IMR-90 (cell line): ENCODE data around the gene PGPEP1. TPM values are rescaled to one million over a fixed set of nuclear protein-coding genes. Genes with fewer than 3 reads are reported as not detected.

Experiments used
- ATAC-seq: fragments of 200-7000 bp; cut with Tn5 transposase; 2 replicates; pipeline ENCODE4 v1.9.1; 2020; ENCODE audit warnings: low read depth, mild to moderate bottlenecking, moderate library complexity
- BruUV-seq: library from RNA; stranded (reverse); fragments of 400-500 nt; replicated peaks from 2 replicates; lab custom pipeline; 2021; lab: Mats Ljungman, UMichigan
- CTCF ChIA-PET: fragments of 300-600 bp; formaldehyde crosslinking; extraction: SDS; loops from one replicate; lab custom pipeline; 2021; ENCODE audit warnings: antibody characterized with exemption; lab: Yijun Ruan, JAX
- POLR2A ChIA-PET: fragments of 300-600 bp; sonication (Branson Sonifier 250); formaldehyde crosslinking; loops from one replicate; lab custom pipeline; 2022; ENCODE audit warnings: antibody characterized with exemption; ENCODE audit not compliant: unreplicated experiment; lab: Charles Lee
- DNase-seq: peaks from one replicate; pipeline ENCODE4 v3.0.0; 2013
- H2AFZ ChIP-seq: replicated peaks from 2 replicates; pipeline ENCODE3; 2013; ENCODE audit warnings: low read length, mild to moderate bottlenecking; ENCODE audit not compliant: poor library complexity
- H2AK5ac ChIP-seq: 2 replicates; pipeline ENCODE4 v1.6.1; 2013; ENCODE audit warnings: low read depth, low read length, inconsistent platforms
- H2AK9ac ChIP-seq: replicated peaks from 2 replicates; pipeline ENCODE3; 2013; ENCODE audit warnings: mild to moderate bottlenecking, low read depth, low read length, moderate library complexity; ENCODE audit not compliant: poor library complexity
- H2BK120ac ChIP-seq: 2 replicates; pipeline ENCODE4 v1.6.1; 2013; ENCODE audit warnings: low read depth, low read length, inconsistent platforms
- H2BK15ac ChIP-seq: 3 replicates; pipeline ENCODE4 v1.6.1; 2013; ENCODE audit warnings: low read depth, low read length, inconsistent platforms
- H2BK20ac ChIP-seq: 2 replicates; pipeline ENCODE4 v1.6.1; 2013; ENCODE audit warnings: low read depth, mild to moderate bottlenecking, inconsistent platforms, low read length, moderate library complexity
- H2BK5ac ChIP-seq: 2 replicates; pipeline ENCODE4 v1.6.1; 2013; ENCODE audit warnings: mild to moderate bottlenecking, low read depth, low read length, inconsistent platforms; ENCODE audit not compliant: poor library complexity, severe bottlenecking
- H3K14ac ChIP-seq: replicated peaks from 2 replicates; pipeline ENCODE4 v1.6.1; 2013; ENCODE audit warnings: low read depth, low read length, inconsistent platforms
- H3K18ac ChIP-seq: 2 replicates; pipeline ENCODE4 v1.6.1; 2013; ENCODE audit warnings: low read depth, low read length, control low read depth
- H3K23ac ChIP-seq: 2 replicates; pipeline ENCODE4 v1.6.1; 2013; ENCODE audit warnings: low read depth, low read length, inconsistent platforms
- H3K27ac ChIP-seq: 2 replicates; pipeline ENCODE4 v1.5.1; 2013; ENCODE audit warnings: mild to moderate bottlenecking, control low read depth, low read length; ENCODE audit not compliant: insufficient read depth
- H3K27me3 ChIP-seq: 2 replicates; pipeline ENCODE4 v1.6.1; 2013; ENCODE audit warnings: low read length; ENCODE audit not compliant: control insufficient read depth, insufficient read depth
- H3K36me3 ChIP-seq: 2 replicates; pipeline ENCODE4 v1.6.1; 2013; ENCODE audit warnings: low read length, mixed read lengths; ENCODE audit not compliant: control insufficient read depth, insufficient read depth
- H3K4ac ChIP-seq: 2 replicates; pipeline ENCODE4 v1.6.1; 2013; ENCODE audit warnings: low read depth, low read length, inconsistent platforms
- H3K4me1 ChIP-seq: 2 replicates; pipeline ENCODE4 v1.6.1; 2013; ENCODE audit warnings: low read length, mixed read lengths; ENCODE audit not compliant: control insufficient read depth, insufficient read depth
- H3K4me2 ChIP-seq: 2 replicates; pipeline ENCODE4 v1.6.1; 2013; ENCODE audit warnings: low read depth, mild to moderate bottlenecking, control low read depth, low read length, moderate library complexity
- H3K4me3 ChIP-seq: 2 replicates; pipeline ENCODE4 v1.5.1; 2013; ENCODE audit warnings: low read depth, mild to moderate bottlenecking, control low read depth, low read length, moderate library complexity; ENCODE audit not compliant: insufficient read depth
- H3K56ac ChIP-seq: 2 replicates; pipeline ENCODE4 v1.6.1; 2013; ENCODE audit warnings: low read length, inconsistent platforms; ENCODE audit not compliant: insufficient read depth; ENCODE audit errors: extremely low read depth
- H3K79me1 ChIP-seq, 2 experiments: 2 replicates each; pipeline ENCODE4 v1.6.1; 2013; ENCODE audit warnings: low read length in 2 of 2, inconsistent platforms in 1 of 2, low read depth in 1 of 2
- H3K9ac ChIP-seq: 2 replicates; pipeline ENCODE4 v1.6.1; 2013; ENCODE audit warnings: low read depth, low read length, control low read depth
- H3K9me1 ChIP-seq: 2 replicates; pipeline ENCODE4 v1.6.1; 2013; ENCODE audit warnings: low read length, inconsistent platforms; ENCODE audit not compliant: insufficient read depth
- H3K9me3 ChIP-seq: 2 replicates; pipeline ENCODE4 v1.6.1; 2013; ENCODE audit warnings: low read length; ENCODE audit not compliant: control insufficient read depth, insufficient read depth
- H4K20me1 ChIP-seq: 2 replicates; pipeline ENCODE4 v1.6.1; 2013; ENCODE audit warnings: low read length, inconsistent platforms; ENCODE audit not compliant: insufficient read depth
- H4K5ac ChIP-seq: 2 replicates; pipeline ENCODE4 v1.6.1; 2013; ENCODE audit warnings: mild to moderate bottlenecking, low read depth, low read length, control low read depth
- H4K8ac ChIP-seq, 2 experiments: 2 replicates each; pipeline ENCODE4 v1.6.1; 2013; ENCODE audit warnings: low read depth in 2 of 2, low read length in 2 of 2, control low read depth in 1 of 2, inconsistent platforms in 1 of 2
- H4K91ac ChIP-seq: 2 replicates; pipeline ENCODE4 v1.6.1; 2013; ENCODE audit warnings: low read depth, low read length, inconsistent platforms; ENCODE audit not compliant: insufficient read depth
- BHLHE40 ChIP-seq: fragments of 150-350 bp; IDR thresholded peaks from 2 replicates; pipeline ENCODE4 v1.6.1; 2016; ENCODE audit warnings: mild to moderate bottlenecking, low read depth, low read length
- CHD1 ChIP-seq: IDR thresholded peaks from 2 replicates; pipeline ENCODE4 v1.6.1; 2012; ENCODE audit warnings: low read depth, low read length, improper control_type of control experiment
- CTCF ChIP-seq: conservative IDR thresholded peaks from 2 replicates; pipeline ENCODE4 v1.5.1; 2012; ENCODE audit warnings: mild to moderate bottlenecking, low read depth, low read length, improper control_type of control experiment
- ELK1 ChIP-seq: fragments of 150-350 bp; IDR thresholded peaks from 2 replicates; pipeline ENCODE4 v1.6.1; 2016; ENCODE audit warnings: low read depth, mild to moderate bottlenecking, low read length, moderate library complexity, borderline replicate concordance
- MAFK ChIP-seq: IDR thresholded peaks from 2 replicates; pipeline ENCODE4 v1.6.1; 2012; ENCODE audit warnings: low read depth, low read length, improper control_type of control experiment
- MXI1 ChIP-seq: IDR thresholded peaks from 2 replicates; pipeline ENCODE4 v1.6.1; 2012; ENCODE audit warnings: low read depth, mild to moderate bottlenecking, low read length, moderate library complexity, borderline replicate concordance
- NFE2L2 ChIP-seq: fragments of 150-350 bp; IDR thresholded peaks from 2 replicates; pipeline ENCODE4 v1.6.1; 2016; ENCODE audit warnings: low read depth, mild to moderate bottlenecking, low read length
- RAD21 ChIP-seq: IDR thresholded peaks from 2 replicates; pipeline ENCODE4 v1.6.1; 2012; ENCODE audit warnings: low read length, improper control_type of control experiment
- RCOR1 ChIP-seq: IDR thresholded peaks from 2 replicates; pipeline ENCODE4 v1.6.1; 2012; ENCODE audit warnings: mild to moderate bottlenecking, low read length, improper control_type of control experiment; ENCODE audit not compliant: insufficient replicate concordance
- SMC3 ChIP-seq: fragments of 150-350 bp; IDR thresholded peaks from 2 replicates; pipeline ENCODE4 v1.6.1; 2016; ENCODE audit warnings: low read depth, mild to moderate bottlenecking, antibody characterized with exemption, low read length, moderate library complexity
- USF2 ChIP-seq: fragments of 150-350 bp; IDR thresholded peaks from 2 replicates; pipeline ENCODE4 v1.6.1; 2017; ENCODE audit warnings: mild to moderate bottlenecking, antibody characterized with exemption, low read length, low read depth
- WGBS, 2 experiments: methylation state at CpG; one replicate each; pipeline versions ENCODE4 v1.1.5 to v1.1.7; 2013; ENCODE audit warnings: missing lambda C conversion rate in 2 of 2; ENCODE audit not compliant: insufficient read length in 1 of 2; ENCODE audit errors: extremely low coverage in 2 of 2; 5-methylcytosine and 5-hydroxymethylcytosine counted together
- dilution Hi-C: fragments of 300-500 bp; cut with HindIII; formaldehyde crosslinking; loops from one replicate; pipeline ENCODE4 v1.14.3; 2018; ENCODE audit warnings: low sequenced_read_pairs; ENCODE audit not compliant: unreplicated experiment
- in situ Hi-C: fragments of 300-500 bp; cut with MboI; formaldehyde crosslinking; loops from 3 replicates; pipeline ENCODE4 v1.14.3; 2019; ENCODE audit warnings: low sequenced_read_pairs, inconsistent platforms, mixed read lengths
- intact Hi-C: fragments of 100-400 bp; cut with micrococcal nuclease; formaldehyde crosslinking; loops from 2 replicates; pipeline ENCODE4 v1.10.0; 2022
- polyA plus RNA-seq, 3 experiments: library from polyadenylated mRNA; depleted of rRNA; stranded (reverse); fragments of >200 nt; gene quantifications; 2 replicates each; pipeline ENCODE4 v1.2.3, GENCODE V29; 2012; ENCODE audit warnings: low replicate concordance in 1 of 3
- total RNA-seq: library from RNA; depleted of rRNA; stranded (reverse); fragments of >200 nt; gene quantifications from 2 replicates; pipeline ENCODE4 v1.2.3, GENCODE V29; 2012

PGPEP1 gene
- total and polyA plus RNA-seq, 2 of the 4 experiments (the other 2 are of a cell fraction) = 11.8 to 14.3 TPM

- no peak for TF ChIP-seq BHLHE40
These were observed 49.9 kb downstream of the PGPEP1 start (continued) for GRCh38 chr19:18390065-18390907.

- no peak overlapping the region for H2BK20ac ChIP-seq
- H3K56ac ChIP-seq = no peak overlapping the region
- no CpG with 5 or more reads among the region's 9 CpGs for WGBS, 2 experiments
- no peaks in the 10 kb centered on the region for H3K9me3 ChIP-seq
- peak overlapping the region; percentile 49 for H2AFZ ChIP-seq
- ChIA-PET CTCF (no interaction called here), POLR2A (no interaction called here)
- no peaks in the 10 kb centered on the region for H3K27me3 ChIP-seq
- peak overlapping the region; percentile 75 for H2AK5ac ChIP-seq
- no peak overlapping the region for H3K27ac ChIP-seq
- H3K36me3 ChIP-seq = peaks cover 9% of the 10 kb centered on the region; the same call in 1 of the 2 replicates
- H3K9ac ChIP-seq = no peak overlapping the region
- 0 out of 3 replicates have a peak overlapping the region, but pooled peaks have one; percentile 50 for H2BK15ac ChIP-seq
- in situ Hi-C loops (no loop called here), intact Hi-C loops (no loop called here), dilution Hi-C loops (no loop called here)
- no peak overlapping the region for H3K4ac ChIP-seq
- no peak for DNase-seq
- peaks cover 24% of the 10 kb centered on the region for H4K20me1 ChIP-seq
- no peak overlapping the region for H3K4me2 ChIP-seq
- no peak overlapping the region for H3K18ac ChIP-seq
- no peak overlapping the region for H4K5ac ChIP-seq
- H2BK120ac ChIP-seq = no peak overlapping the region
- H4K8ac ChIP-seq = no peak overlapping the region
- no peak overlapping the region for H2BK5ac ChIP-seq
- H4K91ac ChIP-seq = no peak overlapping the region; the same call in 1 of the 2 replicates
- H2AK9ac ChIP-seq = no peak overlapping the region
- H3K23ac ChIP-seq = no peak overlapping the region
- BruUV-seq = no TSS peak
- peaks cover 5% of the 10 kb centered on the region; the same call in 1 of the 2 replicates for H3K9me1 ChIP-seq
- peaks cover 5% of the 10 kb centered on the region; the same call in 1 of the 2 replicates for H3K4me1 ChIP-seq
- ATAC-seq = no peak
- no peak overlapping the region for H3K4me3 ChIP-seq
- H3K79me1 ChIP-seq = peaks cover 0 to 28% of the 10 kb centered on the region in 2 experiments; a peak in 2 of 4 replicates
- no peak overlapping the region for H3K14ac ChIP-seq
- TF ChIP-seq RCOR1 (no peak), MXI1 (no peak), CHD1 (no peak), SMC3 (no peak), CTCF (no peak), USF2 (no peak), MAFK (no peak), RAD21 (no peak), NFE2L2 (no peak), ELK1 (no peak)
These were observed 51.2 kb downstream of the PGPEP1 start for GRCh38 chr19:18391509-18392075.
